Spleen (tissue), 11 donors: Measurements from ENCODE around the gene MTA1. TPM values are rescaled to one million over a fixed set of nuclear protein-coding genes. Genes with fewer than 3 reads are reported as not detected.

Experiments used
- DNase-seq: peaks from one replicate; pipeline ENCODE4 v3.0.0-alpha.2; 2020
- H3K27ac ChIP-seq, 8 donors: fragments of 200-600 bp; sonication (generic) in 7 of 8; 1 replicate in 4 of 8; 2 replicates in 4 of 8; pipeline versions ENCODE4 v1.5.0 to v1.8.0; 2016 to 2021; ENCODE audit warnings: inconsistent platforms in 4 of 8, mild to moderate bottlenecking in 4 of 8, moderate library complexity in 1 of 8
- H3K27me3 ChIP-seq, 7 donors: fragments of 200-600 bp; sonication (generic) in 6 of 7; replicated peaks in 1 of 7; 1 replicate in 4 of 7; 2 replicates in 3 of 7; pipeline versions ENCODE4 v1.5.0 to v1.8.0; 2016 to 2021; ENCODE audit warnings: inconsistent platforms in 3 of 7, mild to moderate bottlenecking in 1 of 7
- H3K36me3 ChIP-seq, 6 donors: fragments of 200-600 bp; sonication (generic) in 5 of 6; 1 replicate in 4 of 6; 2 replicates in 2 of 6; pipeline versions ENCODE4 v1.5.0 to v1.8.0; 2016 to 2021; ENCODE audit warnings: inconsistent platforms in 2 of 6
- H3K4me1 ChIP-seq, 6 donors: fragments of 200-600 bp; sonication (generic) in 5 of 6; 1 replicate in 3 of 6; 2 replicates in 3 of 6; pipeline versions ENCODE4 v1.5.0 to v1.8.0; 2016 to 2021; ENCODE audit warnings: inconsistent platforms in 3 of 6
- H3K4me3 ChIP-seq, 8 donors: fragments of 200-600 bp; sonication (generic) in 7 of 8; 1 replicate in 4 of 8; 2 replicates in 4 of 8; pipeline versions ENCODE4 v1.5.0 to v1.8.0; 2016 to 2021; ENCODE audit warnings: inconsistent platforms in 4 of 8, mild to moderate bottlenecking in 4 of 8, moderate library complexity in 2 of 8
- H3K9me3 ChIP-seq, 8 donors: fragments of 200-600 bp; sonication (generic) in 7 of 8; 1 replicate in 4 of 8; 2 replicates in 4 of 8; pipeline versions ENCODE4 v1.5.0 to v1.8.0; 2016 to 2021; ENCODE audit warnings: inconsistent platforms in 4 of 8
- CTCF ChIP-seq, 11 experiments: fragments of 200-600 bp in 7 of 11; fragments of 450-650 bp in 4 of 11; sonication (generic) in 4 of 11; IDR thresholded peaks in 8 of 11; conservative IDR thresholded peaks in 3 of 11; 1 replicate in 7 of 11; 2 replicates in 4 of 11; pipeline versions ENCODE4 v1.4.0 to v1.8.0; 2016 to 2021; ENCODE audit warnings: antibody characterized with exemption in 11 of 11, inconsistent platforms in 4 of 11, mild to moderate bottlenecking in 1 of 11
- POLR2A ChIP-seq, 3 donors: fragments of 450-650 bp; IDR thresholded peaks; one replicate each; pipeline ENCODE4 v1.5.1; 2017; ENCODE audit warnings: antibody characterized with exemption in 3 of 3, mild to moderate bottlenecking in 1 of 3
- POLR2AphosphoS5 ChIP-seq, 3 donors: sonication (generic); formaldehyde crosslinking; IDR thresholded peaks; one replicate each; pipeline ENCODE4 v1.5.1; 2017; ENCODE audit warnings: antibody characterized with exemption in 3 of 3
- WGBS, 5 donors: extraction: QIAGEN DNeasy Blood & Tissue Kit in 3 of 5; methylation state at CpG; one replicate each; pipeline versions ENCODE4 v1.1.5 to v1.1.7; 2013 to 2018; 5-methylcytosine and 5-hydroxymethylcytosine counted together
- intact Hi-C: fragments of 100-400 bp; cut with DNase I; formaldehyde crosslinking; loops from one replicate; pipeline ENCODE4 v1.15.0; 2023; ENCODE audit warnings: low total_unique reads
- polyA plus RNA-seq, 3 donors: library from polyadenylated mRNA; stranded (reverse); fragments of 200-250 nt; gene quantifications; one replicate each; pipeline ENCODE4 v1.2.1, GENCODE V29; 2013
- total RNA-seq, 7 donors: library from RNA; depleted of rRNA in 3 of 7; stranded (reverse); fragments of >200 nt in 3 of 7; fragmentation: NEBNext Ultra II Directional in 4 of 7; extraction: Animal tissue kit (Norgen Biotek cat#: 25700) in 4 of 7; gene quantifications; one replicate each; pipeline versions ENCODE4 v1.1.0 to v1.2.1, GENCODE V29; 2016 to 2021
- donor health status: healthy with polysubstance abuse.
- donor health status: DM: no; HTN: no; CAD: no; lungs with moderate emphysema.
- donor health status: DM: no; HTN: no; CAD: no.
- donor health status: Bipolar disorder and iron deficiency.
- donor health status: healthy.
- donor health status: DM: no; HTN: no; CAD: no.
- donor health status: DM: yes; HTN: yes; CAD: no.

Gene MTA1
- total and polyA plus RNA-seq, 10 donors: 33.0 to 128 (median 78.2) TPM

DNA sequence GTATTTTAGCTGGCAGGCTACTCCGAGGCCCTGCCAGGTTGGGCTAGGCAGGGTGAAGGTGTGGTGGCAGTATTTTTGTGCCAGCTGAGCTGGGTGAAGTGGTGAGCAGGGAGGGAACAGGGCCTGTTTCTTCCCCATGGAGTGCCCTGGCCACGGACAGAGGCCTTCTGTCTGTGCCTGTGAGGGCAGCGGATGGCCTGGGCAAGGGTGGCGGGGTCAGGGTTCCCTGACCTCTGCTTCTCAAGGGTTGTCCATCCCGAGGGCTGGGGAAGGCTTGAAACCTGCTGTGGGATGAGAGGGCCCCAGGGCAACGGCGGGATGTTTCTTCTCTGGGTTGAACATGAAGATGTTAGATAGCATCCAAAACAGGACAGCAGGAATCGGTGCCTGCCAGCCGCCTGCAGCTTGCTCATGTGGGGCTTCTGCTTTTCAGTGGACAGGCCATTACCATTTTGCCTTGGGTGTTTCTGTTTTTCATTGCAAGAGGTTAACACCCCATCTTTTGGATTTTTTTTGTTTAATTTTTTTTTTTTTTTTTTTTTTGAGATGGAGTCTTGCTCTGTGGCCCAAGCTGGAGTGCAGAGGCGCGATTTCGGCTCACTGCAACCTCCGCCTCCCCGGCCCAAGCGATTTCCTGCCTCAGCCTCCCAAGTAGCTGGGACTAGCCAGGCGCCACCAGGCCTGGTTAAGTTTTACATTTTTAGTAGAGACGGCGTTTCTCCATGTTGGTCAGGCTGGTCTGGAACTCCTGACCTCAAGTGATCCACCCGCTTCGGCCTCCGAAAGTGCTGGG is 3.3 kb downstream of the MTA1 start:
- peak overlapping the region in 3 of 8 donors; percentile 64 to 84 (median 70) for H3K27ac ChIP-seq
- DNase-seq: no peak
- TF ChIP-seq CTCF (IDR thresholded peaks at IDR 0.05 in 8 of 11, conservative IDR thresholded peaks at IDR 0.05 in 3 of 11) (no peak), POLR2A (IDR thresholded peaks at IDR 0.05) (no peak), POLR2AphosphoS5 (IDR thresholded peaks at IDR 0.05) (peak in 1 of 3 donors; percentile 31)
- H3K27me3 ChIP-seq: peaks cover 0 to 3% (median 0%) of the 10 kb centered on the region in 7 donors
- WGBS, 5 donors: 82 to 87% (median 85%) methylated on average over 20 to 21 of the region's 21 CpGs
- peaks cover 0 to 30% (median 4%) of the 10 kb centered on the region in 6 donors for H3K36me3 ChIP-seq
- intact Hi-C loops: no loop called here
- peaks cover 24 to 79% (median 35%) of the 10 kb centered on the region in 6 donors for H3K4me1 ChIP-seq
- H3K4me3 ChIP-seq: no peak overlapping the region
- peaks cover 0 to 9% (median 0%) of the 10 kb centered on the region in 8 donors for H3K9me3 ChIP-seq

GRCh38 chr14:105423488-105424195 is 4.0 kb downstream of the MTA1 start:
- no peak for DNase-seq
- Histone ChIP-seq H3K27ac (no peak overlapping the region), H3K27me3 (peaks cover 0 to 3% (median 0%) of the 10 kb centered on the region in 7 donors), H3K4me3 (no peak overlapping the region), H3K4me1 (peaks cover 23 to 82% (median 35%) of the 10 kb centered on the region in 6 donors), H3K9me3 (peaks cover 0 to 9% (median 0%) of the 10 kb centered on the region in 8 donors), H3K36me3 (peaks cover 0 to 30% (median 4%) of the 10 kb centered on the region in 6 donors)
- TF ChIP-seq POLR2A (IDR thresholded peaks at IDR 0.05) (no peak), POLR2AphosphoS5 (IDR thresholded peaks at IDR 0.05) (no peak), CTCF (IDR thresholded peaks at IDR 0.05 in 8 of 11, conservative IDR thresholded peaks at IDR 0.05 in 3 of 11) (no peak)
- intact Hi-C loops: no loop called here
- WGBS, 5 donors: 96 to 97% (median 97%) methylated on average over 19 to 21 of the region's 21 CpGs

DNA sequence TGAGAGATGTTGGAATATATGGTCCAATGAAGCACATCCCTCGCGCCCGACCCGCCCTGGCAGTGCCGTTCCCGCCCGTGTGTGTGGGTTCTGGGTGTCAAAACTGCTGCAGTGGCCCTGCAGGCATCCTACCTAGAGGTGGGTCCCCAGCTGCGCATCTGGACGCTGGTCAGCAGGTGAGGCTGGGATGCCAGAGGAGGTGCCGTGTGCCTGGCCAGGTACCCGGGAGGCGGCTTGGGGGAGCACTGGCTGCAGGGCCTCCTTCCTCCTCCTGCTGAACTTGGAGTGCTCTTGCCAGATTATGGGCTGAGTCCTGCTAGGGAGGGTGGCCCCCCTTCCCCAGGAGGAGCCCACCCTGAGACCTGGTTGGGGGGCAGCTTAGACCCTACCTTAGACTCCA is 5.2 kb downstream of the MTA1 start:
- peaks cover 16 to 80% (median 26%) of the 10 kb centered on the region in 6 donors for H3K4me1 ChIP-seq
- H3K27ac ChIP-seq: no peak overlapping the region
- H3K36me3 ChIP-seq: peaks cover 0 to 30% (median 4%) of the 10 kb centered on the region in 6 donors
- intact Hi-C loops: no loop called here
- no peaks in the 10 kb centered on the region for H3K27me3 ChIP-seq
- TF ChIP-seq CTCF (IDR thresholded peaks at IDR 0.05 in 8 of 11, conservative IDR thresholded peaks at IDR 0.05 in 3 of 11) (no peak), POLR2A (IDR thresholded peaks at IDR 0.05) (no peak), POLR2AphosphoS5 (IDR thresholded peaks at IDR 0.05) (peak in 1 of 3 donors; percentile 7)
- DNase-seq: no peak
- H3K4me3 ChIP-seq: no peak overlapping the region
- WGBS, 5 donors: 92 to 98% (median 95%) methylated on average over 8 to 12 of the region's 12 CpGs
- peaks cover 0 to 9% (median 0%) of the 10 kb centered on the region in 8 donors for H3K9me3 ChIP-seq
